Prostate gland (tissue), 2 donors: ENCODE data around the gene SCARB1. TPM values are rescaled to one million over a fixed set of nuclear protein-coding genes. Genes with fewer than 3 reads are reported as not detected.
A peak's percentile ranks its signal among the peaks of the same experiment; 100 is the strongest.

Experiments used
- DNase-seq: peaks from one replicate; pipeline ENCODE4 v3.0.0-alpha.2; 2019; ENCODE audit warnings: low spot score
- H3K27ac ChIP-seq, 2 donors: fragments of 200-600 bp; sonication (generic); 2 replicates each; pipeline ENCODE4 v1.5.1; 2017 to 2019
- H3K27me3 ChIP-seq: fragments of 200-600 bp; sonication (generic); replicated peaks from 2 replicates; pipeline ENCODE4 v1.5.1; 2019; ENCODE audit not compliant: insufficient read depth
- H3K36me3 ChIP-seq, 2 donors: fragments of 200-600 bp; sonication (generic); 1 replicate in 1 of 2; 2 replicates in 1 of 2; pipeline versions ENCODE4 v1.5.1 to v1.8.1; 2017 to 2019
- H3K4me1 ChIP-seq: fragments of 200-600 bp; sonication (generic); replicated peaks from 2 replicates; pipeline ENCODE4 v1.5.1; 2019
- H3K4me3 ChIP-seq, 2 donors: fragments of 200-600 bp; sonication (generic); 2 replicates each; pipeline ENCODE4 v1.5.1; 2017 to 2019
- H3K9me3 ChIP-seq: fragments of 200-600 bp; sonication (generic); 2 replicates; pipeline ENCODE4 v1.5.1; 2017
- CTCF ChIP-seq, 4 experiments: fragments of 200-600 bp in 2 of 4; fragments of 450-650 bp in 2 of 4; sonication (generic) in 2 of 4; IDR thresholded peaks; 1 replicate in 3 of 4; 2 replicates in 1 of 4; pipeline ENCODE4 v1.5.1; 2016 to 2019; ENCODE audit warnings: antibody characterized with exemption in 4 of 4, mild to moderate bottlenecking in 2 of 4, moderate library complexity in 2 of 4
- POLR2A ChIP-seq: fragments of 450-650 bp; IDR thresholded peaks from one replicate; pipeline ENCODE4 v1.6.1; 2016; ENCODE audit warnings: antibody characterized with exemption, mild to moderate bottlenecking
- POLR2AphosphoS5 ChIP-seq: sonication (generic); formaldehyde crosslinking; IDR thresholded peaks from one replicate; pipeline ENCODE4 v1.6.1; 2017; ENCODE audit warnings: antibody characterized with exemption
- WGBS: methylation state at CpG from one replicate; pipeline ENCODE4 v1.1.5; 2018; 5-methylcytosine and 5-hydroxymethylcytosine counted together
- intact Hi-C: fragments of 100-400 bp; cut with DNase I; formaldehyde crosslinking; loops from one replicate; pipeline ENCODE4 v1.14.2; 2022
- total RNA-seq, 2 donors: library from RNA; depleted of rRNA; stranded (reverse); fragments of >200 nt; gene quantifications; one replicate each; pipeline ENCODE4 v1.1.0, GENCODE V29; 2016

SCARB1 gene
- total RNA-seq, 2 donors from 2014 or later: 28.0 to 44.4 TPM

- no peak for TF ChIP-seq POLR2AphosphoS5
- TF ChIP-seq POLR2A: no peak
- no peak for TF ChIP-seq CTCF (IDR thresholded peaks at IDR 0.05)
- intact Hi-C loops: no loop called here
- no peaks in the 10 kb centered on the region for H3K27me3 ChIP-seq
These were observed 63.2 kb downstream of the SCARB1 start for GRCh38 chr12:124800506-124800905.

GRCh38 chr12:124797321-124797720 lies 66.3 kb downstream of the SCARB1 start:
- no peak for DNase-seq
- TF ChIP-seq POLR2A: no peak
- no peak for TF ChIP-seq POLR2AphosphoS5
- TF ChIP-seq CTCF (IDR thresholded peaks at IDR 0.05): no peak
- H3K27me3 ChIP-seq: no peaks in the 10 kb centered on the region
- H3K27ac ChIP-seq: no peak overlapping the region
- H3K36me3 ChIP-seq: no peaks in the 10 kb centered on the region
- WGBS: 71% methylated on average over 13 of the region's 13 CpGs
- no peaks in the 10 kb centered on the region for H3K9me3 ChIP-seq
- intact Hi-C loops: no loop called here
- no peak overlapping the region for H3K4me3 ChIP-seq
- H3K4me1 ChIP-seq: no peaks in the 10 kb centered on the region

More at GRCh38 chr12:124800506-124800905, 63.2 kb downstream of the SCARB1 start:
- Histone ChIP-seq H3K27ac (no peak overlapping the region), H3K36me3 (no peaks in the 10 kb centered on the region), H3K4me3 (no peak overlapping the region), H3K9me3 (no peaks in the 10 kb centered on the region), H3K4me1 (no peaks in the 10 kb centered on the region)
- no peak for DNase-seq
- WGBS: 90% methylated on average over 12 of the region's 12 CpGs

GRCh38 chr12:124796303-124796960 lies 67.2 kb downstream of the SCARB1 start:
- no peak for TF ChIP-seq CTCF (IDR thresholded peaks at IDR 0.05)
- peak; percentile 11 for TF ChIP-seq POLR2AphosphoS5
- no peak for TF ChIP-seq POLR2A
- no peak for DNase-seq
- WGBS: 79% methylated on average over 14 of the region's 14 CpGs
- intact Hi-C loops: no loop called here
- Histone ChIP-seq H3K27me3 (no peaks in the 10 kb centered on the region), H3K9me3 (no peaks in the 10 kb centered on the region), H3K27ac (no peak overlapping the region), H3K4me1 (no peaks in the 10 kb centered on the region), H3K4me3 (no peak overlapping the region), H3K36me3 (no peaks in the 10 kb centered on the region)

- H3K27me3 ChIP-seq: no peaks in the 10 kb centered on the region
- H3K36me3 ChIP-seq: no peaks in the 10 kb centered on the region
- intact Hi-C loops: no loop called here
- H3K27ac ChIP-seq: no peak overlapping the region
- no peak for TF ChIP-seq POLR2A
- TF ChIP-seq CTCF (IDR thresholded peaks at IDR 0.05): no peak
- no peak for TF ChIP-seq POLR2AphosphoS5
- 92% methylated on average over 6 of the region's 6 CpGs for WGBS
- H3K4me1 ChIP-seq: no peaks in the 10 kb centered on the region
- no peaks in the 10 kb centered on the region for H3K9me3 ChIP-seq
- no peak overlapping the region for H3K4me3 ChIP-seq
- DNase-seq: no peak
These were observed 68.3 kb downstream of the SCARB1 start for GRCh38 chr12:124795081-124795948.
